Stimulated activated CD4-positive, alpha-beta T cell treated with anti-CD3 and anti-CD28 coated beads, Interleukin-1b, Interleukin-23, amount 100 ng/mL, for 48 hours (primary cell): Measurements from ENCODE around the gene SORCS2.

Experiments
- DNase-seq: peaks from one replicate; pipeline ENCODE4 v3.0.0-alpha.2; 2020

SORCS2 gene

GRCh38 chr4:7727749-7728148, 535.4 kb downstream of the SORCS2 start:
- no peak for DNase-seq

GRCh38 chr4:7731437-7731836, 539.1 kb downstream of the SORCS2 start:
- no peak for DNase-seq

GRCh38 chr4:7732263-7732662, 539.9 kb downstream of the SORCS2 start:
- no peak for DNase-seq

- no peak for DNase-seq
Observed at GRCh38 chr4:7733201-7733600, 540.9 kb downstream of the SORCS2 start.

- no peak for DNase-seq
Observed at GRCh38 chr4:7733801-7734650, 541.7 kb downstream of the SORCS2 start.

GRCh38 chr4:7734651-7735260, 542.4 kb downstream of the SORCS2 start:
- DNase-seq = no peak

GRCh38 chr4:7735395-7735794, 543.1 kb downstream of the SORCS2 start:
- no peak for DNase-seq

- no peak for DNase-seq
Observed at GRCh38 chr4:7735961-7736360, 543.6 kb downstream of the SORCS2 start.

GRCh38 chr4:7736436-7737267, 544.3 kb downstream of the SORCS2 start:
- no peak for DNase-seq

GRCh38 chr4:7737268-7737645, 544.9 kb downstream of the SORCS2 start:
- DNase-seq = no peak

- DNase-seq = no peak
Observed at GRCh38 chr4:7737752-7738457, 545.6 kb downstream of the SORCS2 start.

GRCh38 chr4:7738458-7739076, 546.2 kb downstream of the SORCS2 start:
- DNase-seq = no peak

- no peak for DNase-seq
Observed at GRCh38 chr4:7739077-7739917, 547.0 kb downstream of the SORCS2 start.

GRCh38 chr4:7739918-7740865, 547.9 kb downstream of the SORCS2 start:
- DNase-seq = no peak

GRCh38 chr4:7740866-7741525, 548.7 kb downstream of the SORCS2 start:
- no peak for DNase-seq

GRCh38 chr4:7741946-7742806, 549.8 kb downstream of the SORCS2 start:
- DNase-seq = no peak

GRCh38 chr4:7742807-7743280, 550.5 kb downstream of the SORCS2 start:
- no peak for DNase-seq

GRCh38 chr4:7744142-7744804, 551.9 kb downstream of the SORCS2 start:
- DNase-seq = no peak
